Measurements from ENCODE around the gene PACS1. TPM values are rescaled to one million over a fixed set of nuclear protein-coding genes. Genes with fewer than 3 reads are reported as not detected.

Gene PACS1
- total RNA-seq, 1 experiment from 2014 or later, result 100 TPM

DNA sequence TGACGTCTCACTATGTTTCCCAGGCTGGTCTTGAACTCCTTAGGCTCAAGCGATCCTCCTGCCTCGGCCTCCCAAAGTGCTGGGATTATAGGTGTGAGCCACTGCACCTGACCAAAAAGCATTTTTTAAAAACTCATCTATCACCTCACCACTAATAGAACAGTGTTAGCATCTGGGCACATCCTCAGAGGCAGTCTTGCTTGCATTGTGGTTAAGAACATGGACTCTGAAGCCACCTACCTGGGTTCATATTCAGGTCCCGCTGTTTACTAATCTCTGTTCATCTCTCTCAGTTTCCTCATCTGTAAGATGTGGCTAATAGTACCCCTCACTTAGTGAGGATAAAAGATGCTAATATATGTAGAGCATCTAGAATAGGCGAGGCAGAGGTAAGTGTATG lies 90.6 kb downstream of the PACS1 start:
- intact Hi-C loops (cut with micrococcal nuclease; ENCODE audit: unreplicated experiment), result no loop called here
- no TSS peak for BruUV-seq (replicated peaks)
- Histone ChIP-seq H3K79me2 (ENCODE audit: low read depth) (no peaks in the 10 kb centered on the region), H3K4me2 (no peak overlapping the region), H3K27ac (no peak overlapping the region), H3K4me1 (replicated peaks; ENCODE audit: insufficient read depth) (peaks cover 9% of the 10 kb centered on the region), H4K20me1 (ENCODE audit: insufficient read depth) (no peaks in the 10 kb centered on the region), H3K36me3 (ENCODE audit: low read depth) (no peaks in the 10 kb centered on the region), H3K9me3 (ENCODE audit: insufficient read depth, low read depth) (no peaks in the 10 kb centered on the region; the same call in 1 of the 2 replicates), H3K9me2 (ENCODE audit: insufficient read depth) (0 out of 2 replicates have a peak, but pooled peaks cover 3% of the 10 kb centered on the region), H3K27me3 (ENCODE audit: insufficient read depth, low read depth) (no peaks in the 10 kb centered on the region), H3K4me3 (no peak overlapping the region), H3F3A (ENCODE audit: insufficient read depth, low read depth) (0 out of 2 replicates have a peak, but pooled peaks cover 2% of the 10 kb centered on the region), H2AFZ (no peak overlapping the region)
- DNase-seq, result no peak
- ChIA-PET POLR2A (ENCODE audit: unreplicated experiment) (no interaction called here), CTCF (interaction anchor here (0.6 kb wide), 1 partner anchor 127 kb away, joined by 19 read pairs; no protein-coding TSS in a partner anchor)
- no peak for TF ChIP-seq EZH2 (IDR thresholded peaks at IDR 0.05; ENCODE audit: low read depth)
- TF ChIP-seq, protein P1, sequence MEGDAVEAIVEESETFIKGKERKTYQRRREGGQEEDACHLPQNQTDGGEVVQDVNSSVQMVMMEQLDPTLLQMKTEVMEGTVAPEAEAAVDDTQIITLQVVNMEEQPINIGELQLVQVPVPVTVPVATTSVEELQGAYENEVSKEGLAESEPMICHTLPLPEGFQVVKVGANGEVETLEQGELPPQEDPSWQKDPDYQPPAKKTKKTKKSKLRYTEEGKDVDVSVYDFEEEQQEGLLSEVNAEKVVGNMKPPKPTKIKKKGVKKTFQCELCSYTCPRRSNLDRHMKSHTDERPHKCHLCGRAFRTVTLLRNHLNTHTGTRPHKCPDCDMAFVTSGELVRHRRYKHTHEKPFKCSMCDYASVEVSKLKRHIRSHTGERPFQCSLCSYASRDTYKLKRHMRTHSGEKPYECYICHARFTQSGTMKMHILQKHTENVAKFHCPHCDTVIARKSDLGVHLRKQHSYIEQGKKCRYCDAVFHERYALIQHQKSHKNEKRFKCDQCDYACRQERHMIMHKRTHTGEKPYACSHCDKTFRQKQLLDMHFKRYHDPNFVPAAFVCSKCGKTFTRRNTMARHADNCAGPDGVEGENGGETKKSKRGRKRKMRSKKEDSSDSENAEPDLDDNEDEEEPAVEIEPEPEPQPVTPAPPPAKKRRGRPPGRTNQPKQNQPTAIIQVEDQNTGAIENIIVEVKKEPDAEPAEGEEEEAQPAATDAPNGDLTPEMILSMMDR (conservative IDR thresholded peaks at IDR 0.05), result no peak

- H3K4me1 ChIP-seq (replicated peaks; ENCODE audit: insufficient read depth), result no peaks in the 10 kb centered on the region
- CTCF ChIA-PET, result no interaction called here
- H4K20me1 ChIP-seq (ENCODE audit: insufficient read depth), result no peaks in the 10 kb centered on the region
- no peaks in the 10 kb centered on the region for H3K79me2 ChIP-seq (ENCODE audit: low read depth)
- H3K27ac ChIP-seq, result no peak overlapping the region
- H3F3A ChIP-seq (ENCODE audit: insufficient read depth, low read depth), result peaks cover 4% of the 10 kb centered on the region; the same call in 1 of the 2 replicates
- H3K9me3 ChIP-seq (ENCODE audit: insufficient read depth, low read depth), result no peaks in the 10 kb centered on the region
- POLR2A ChIA-PET (ENCODE audit: unreplicated experiment), result no interaction called here
- TF ChIP-seq EZH2 (IDR thresholded peaks at IDR 0.05; ENCODE audit: low read depth), result no peak
- TF ChIP-seq, protein P1 (conservative IDR thresholded peaks at IDR 0.05), result no peak
- H3K9me2 ChIP-seq (ENCODE audit: insufficient read depth), result no peaks in the 10 kb centered on the region
- no peak overlapping the region for H2AFZ ChIP-seq
- intact Hi-C loops (cut with micrococcal nuclease; ENCODE audit: unreplicated experiment), result no loop called here
- no peaks in the 10 kb centered on the region for H3K27me3 ChIP-seq (ENCODE audit: insufficient read depth, low read depth)
- no peak overlapping the region for H3K4me3 ChIP-seq
- no TSS peak for BruUV-seq (replicated peaks)
- H3K36me3 ChIP-seq (ENCODE audit: low read depth), result no peaks in the 10 kb centered on the region
- H3K4me2 ChIP-seq, result no peak overlapping the region
- DNase-seq, result no peak
Measured at GRCh38 chr11:66168289-66168688, 98.2 kb downstream of the PACS1 start.

- no peak for DNase-seq
- H3K79me2 ChIP-seq (ENCODE audit: low read depth), result no peaks in the 10 kb centered on the region
- H2AFZ ChIP-seq, result no peak overlapping the region
- peaks cover 4% of the 10 kb centered on the region; the same call in 1 of the 2 replicates for H3F3A ChIP-seq (ENCODE audit: insufficient read depth, low read depth)
- TF ChIP-seq, protein P1 (conservative IDR thresholded peaks at IDR 0.05), result no peak
- no peak for TF ChIP-seq EZH2 (IDR thresholded peaks at IDR 0.05; ENCODE audit: low read depth)
- H3K4me3 ChIP-seq, result no peak overlapping the region
- ChIA-PET POLR2A (ENCODE audit: unreplicated experiment) (no interaction called here), CTCF (no interaction called here)
- intact Hi-C loops (cut with micrococcal nuclease; ENCODE audit: unreplicated experiment), result no loop called here
- no peaks in the 10 kb centered on the region for H3K9me3 ChIP-seq (ENCODE audit: insufficient read depth, low read depth)
- no peaks in the 10 kb centered on the region for H3K9me2 ChIP-seq (ENCODE audit: insufficient read depth)
- H4K20me1 ChIP-seq (ENCODE audit: insufficient read depth), result no peaks in the 10 kb centered on the region
- BruUV-seq (replicated peaks), result no TSS peak
- H3K27me3 ChIP-seq (ENCODE audit: insufficient read depth, low read depth), result no peaks in the 10 kb centered on the region
- no peak overlapping the region for H3K27ac ChIP-seq
- H3K4me1 ChIP-seq (replicated peaks; ENCODE audit: insufficient read depth), result no peaks in the 10 kb centered on the region
- no peaks in the 10 kb centered on the region for H3K36me3 ChIP-seq (ENCODE audit: low read depth)
- no peak overlapping the region for H3K4me2 ChIP-seq
Measured at GRCh38 chr11:66172146-66172545, 102.1 kb downstream of the PACS1 start.
